CD4-positive, alpha-beta T cell treated with Interleukin-2 at 100 ng/mL for 4 hours (primary cell): ENCODE measurements around the gene LHPP.

Experiments
- DNase-seq: peaks from one replicate; pipeline ENCODE4 v3.0.0-alpha.2; 2020; ENCODE audit warnings: low spot score

The LHPP gene

DNA sequence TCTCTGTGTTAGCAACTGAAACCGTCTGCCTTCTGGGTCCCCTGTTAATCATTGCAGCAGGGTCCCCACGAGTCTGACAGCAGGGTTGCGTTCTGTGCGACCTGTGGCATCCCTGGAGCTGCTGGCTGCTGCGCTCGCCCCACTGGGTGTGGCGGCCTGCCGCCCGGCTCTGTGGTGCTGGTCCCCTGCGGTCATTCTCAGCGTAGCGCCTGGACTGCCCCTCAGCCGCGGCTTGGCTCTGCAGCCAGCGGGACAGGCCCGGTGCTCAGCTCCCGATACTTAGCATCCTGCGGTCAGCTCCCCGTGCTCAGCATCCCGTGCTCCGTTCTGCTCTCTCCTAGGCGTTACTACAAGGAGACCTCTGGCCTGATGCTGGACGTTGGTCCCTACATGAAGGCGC is 35.0 kb downstream of the LHPP start:
- DNase-seq: no peak

DNA sequence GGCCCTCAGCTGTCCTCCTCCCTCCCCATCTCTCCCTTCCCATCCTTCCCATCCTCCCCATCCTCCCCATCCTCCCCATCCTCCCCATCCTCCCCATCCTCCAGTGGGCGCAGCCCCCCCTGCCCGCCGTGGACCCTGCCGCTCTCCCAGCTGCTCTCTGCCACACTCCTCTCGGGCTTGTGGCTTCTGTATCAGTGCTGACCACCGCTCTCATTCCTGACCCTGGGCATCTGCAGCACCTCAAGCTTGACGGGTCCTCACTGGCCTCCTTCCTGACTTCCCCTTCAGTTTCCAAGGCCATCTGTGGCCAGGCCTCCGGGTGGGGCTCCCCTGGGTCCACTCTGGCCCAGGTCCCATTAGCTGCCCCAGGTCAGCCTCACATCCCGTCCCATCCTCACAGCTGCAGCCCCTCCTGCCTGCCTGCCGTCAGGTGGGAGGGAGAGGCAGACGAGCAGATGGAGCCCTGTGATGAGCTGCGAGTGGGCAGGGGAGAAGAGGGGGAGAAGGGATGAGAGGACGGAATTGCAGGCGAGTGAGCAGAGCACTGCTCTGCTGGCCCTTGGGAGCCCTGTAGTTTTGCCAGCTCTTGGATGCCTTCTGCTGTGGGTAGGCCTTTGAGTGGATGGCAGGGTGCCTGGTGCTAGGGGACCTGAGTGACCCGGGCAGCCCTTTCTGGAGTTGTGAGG is 35.7 kb downstream of the LHPP start:
- DNase-seq: no peak

DNA sequence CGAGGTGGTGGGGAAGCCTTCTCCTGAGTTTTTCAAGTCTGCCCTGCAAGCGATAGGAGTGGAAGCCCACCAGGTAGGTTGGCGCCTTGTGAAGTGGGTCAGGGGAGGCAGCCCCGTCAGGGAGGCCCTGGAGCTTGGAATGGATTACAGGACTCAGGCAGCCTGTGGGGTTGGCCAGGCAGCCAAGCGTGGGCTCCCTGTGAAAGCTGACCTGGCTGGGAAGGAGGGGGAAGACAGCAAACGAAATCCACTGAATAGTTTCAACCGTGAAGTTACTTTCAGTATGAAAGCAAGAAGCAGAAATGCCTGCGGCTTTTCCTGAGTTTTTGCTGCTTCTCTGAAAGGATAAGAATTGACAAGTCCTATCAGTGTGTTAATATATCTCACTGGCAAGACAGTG is 36.4 kb downstream of the LHPP start:
- no peak for DNase-seq

DNA sequence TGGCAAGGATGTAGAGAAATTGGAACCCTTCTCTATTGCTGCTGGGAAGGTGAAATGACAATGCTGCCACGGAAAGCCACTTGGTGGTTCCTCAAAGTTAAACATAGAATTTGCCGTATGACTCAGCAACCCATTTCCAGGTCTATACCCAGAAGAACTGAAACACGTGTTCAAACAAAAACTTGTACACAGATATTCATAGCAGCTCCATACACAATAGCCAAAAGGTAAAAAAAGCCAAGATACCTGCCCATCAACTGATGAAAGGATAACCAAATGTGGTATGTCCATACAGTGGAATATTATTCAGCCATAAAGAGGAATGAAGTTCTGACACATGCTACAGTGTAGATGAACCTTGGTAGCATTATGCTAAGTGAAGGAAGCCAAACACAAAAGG is 39.1 kb downstream of the LHPP start:
- DNase-seq: no peak

DNA sequence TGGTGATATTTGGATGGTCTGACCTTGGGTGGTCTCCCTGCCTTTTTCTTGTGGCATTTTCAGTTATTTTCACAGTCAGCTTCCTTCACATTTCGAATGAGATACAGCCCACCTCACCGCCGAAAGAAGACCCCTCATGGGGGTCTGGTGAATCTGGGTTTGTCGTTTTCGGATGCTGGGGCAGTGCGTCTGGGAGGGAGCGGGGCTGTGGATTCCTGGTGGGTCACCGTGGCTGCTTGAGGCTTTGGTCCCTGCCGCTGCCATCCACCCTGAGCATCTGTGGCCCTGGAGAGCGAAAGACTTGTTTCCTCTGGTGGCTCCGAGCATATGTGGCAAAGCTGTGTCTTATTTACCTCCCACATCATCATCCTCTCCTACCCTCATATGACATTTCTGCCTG is 43.1 kb downstream of the LHPP start:
- no peak for DNase-seq

DNA sequence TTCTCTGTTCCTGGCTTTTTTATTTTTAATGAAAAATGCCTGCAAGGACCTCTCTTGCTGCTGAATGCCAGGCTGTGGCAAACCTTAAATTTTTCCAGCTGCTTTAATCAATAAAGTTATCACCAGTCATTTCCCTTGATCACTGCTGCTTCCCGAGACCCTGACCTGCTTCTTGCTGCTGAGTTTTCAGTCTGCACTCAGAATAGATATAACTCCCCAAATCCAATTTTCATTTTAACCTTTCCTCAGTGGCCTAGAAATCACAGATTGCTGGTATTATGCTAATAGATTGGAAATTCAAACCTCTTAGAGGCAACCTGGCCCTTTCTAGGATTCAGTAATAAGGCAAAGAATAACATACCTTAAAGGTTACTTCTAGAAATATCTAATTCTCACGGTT is 43.7 kb downstream of the LHPP start:
- DNase-seq: no peak

DNA sequence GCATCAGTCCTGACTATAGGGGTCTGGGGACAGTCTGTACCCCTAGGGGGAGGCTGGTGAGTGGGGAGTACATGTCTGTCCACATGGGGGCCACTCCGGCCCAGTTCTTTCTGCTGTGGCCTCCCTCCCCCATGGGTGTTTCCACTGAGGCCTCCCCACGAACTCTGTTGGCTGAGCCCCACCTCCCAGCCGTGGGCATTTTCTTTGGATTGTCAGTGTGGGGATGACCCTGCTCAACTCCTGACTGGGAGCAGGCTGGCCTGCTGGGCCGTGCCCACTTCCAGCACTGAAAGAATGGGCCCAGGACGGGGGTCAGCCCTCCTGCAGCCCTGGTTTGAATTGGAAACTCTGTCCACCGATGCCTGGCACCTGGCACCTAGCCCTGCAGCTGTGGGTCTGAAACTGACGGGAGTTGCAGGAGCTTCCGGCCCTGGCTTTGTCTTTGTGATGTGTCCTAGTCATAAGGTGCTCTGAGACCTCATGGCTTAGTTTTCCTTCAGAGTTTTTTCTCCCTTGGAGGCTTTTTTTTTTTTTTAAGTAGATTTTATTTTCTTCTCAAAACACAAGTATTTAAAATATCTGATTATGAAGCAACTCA is 46.5 kb downstream of the LHPP start:
- no peak for DNase-seq

DNA sequence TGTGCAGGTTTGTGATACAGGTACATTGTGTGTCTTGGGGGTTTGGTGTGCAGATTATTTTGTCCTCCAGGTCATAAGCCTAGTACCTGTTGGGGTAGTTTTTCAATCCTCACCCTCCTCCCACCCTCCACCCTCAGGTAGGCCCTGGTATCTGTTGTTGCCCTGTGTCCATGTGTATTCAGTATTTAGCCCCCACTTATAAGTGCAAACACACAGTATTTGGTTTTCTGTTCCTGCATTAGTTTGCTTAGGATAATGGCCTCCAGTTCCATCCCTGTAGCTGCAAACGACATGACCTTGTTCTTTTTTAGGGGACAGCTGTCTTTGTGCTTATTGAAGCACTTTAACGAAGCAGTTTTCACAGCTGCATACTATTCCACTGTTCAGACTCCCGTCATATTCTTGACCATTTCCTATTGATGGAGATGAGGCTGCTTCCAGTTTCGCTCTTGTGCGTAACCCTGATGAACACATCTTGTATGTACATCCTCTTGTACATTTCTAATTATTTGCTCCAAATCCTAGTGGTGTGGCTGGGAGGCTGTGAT is 47.4 kb downstream of the LHPP start:
- no peak for DNase-seq

DNA sequence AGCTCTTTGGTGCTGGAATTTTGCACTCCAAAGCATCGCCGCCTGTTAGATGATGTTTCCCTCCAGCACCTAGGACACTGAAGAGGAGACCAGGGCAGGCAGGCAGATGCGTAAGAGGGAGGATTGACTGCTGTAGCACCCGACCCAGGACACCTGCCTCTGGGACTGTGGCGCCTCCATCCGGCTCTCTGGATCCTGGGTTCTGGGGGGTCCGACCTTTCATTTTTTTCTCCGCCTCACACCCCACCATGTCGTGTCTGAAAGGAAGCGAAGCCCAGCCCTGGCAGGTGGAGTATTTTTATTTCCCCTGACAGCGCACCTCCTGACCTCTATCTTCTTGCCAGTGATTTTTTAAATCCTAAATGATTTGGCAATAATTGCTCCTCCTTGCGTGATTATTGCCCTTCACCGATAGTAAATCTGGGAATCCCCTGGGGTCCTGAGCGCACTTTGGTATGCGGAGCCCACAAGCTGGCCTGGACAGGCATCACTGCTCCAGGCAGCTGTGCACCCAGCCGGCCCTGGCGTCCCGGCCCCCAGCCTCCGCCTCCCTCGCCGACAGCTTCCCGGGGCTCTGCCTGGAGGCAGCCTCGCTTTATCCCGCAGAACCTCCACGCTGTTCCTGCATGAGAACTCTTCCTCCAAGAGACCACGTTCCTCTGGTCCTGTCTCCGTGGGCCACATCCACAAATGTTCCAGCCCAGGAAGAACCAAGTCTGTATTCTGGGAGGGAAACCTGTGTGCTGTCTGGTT is 48.4 kb downstream of the LHPP start:
- no peak for DNase-seq

DNA sequence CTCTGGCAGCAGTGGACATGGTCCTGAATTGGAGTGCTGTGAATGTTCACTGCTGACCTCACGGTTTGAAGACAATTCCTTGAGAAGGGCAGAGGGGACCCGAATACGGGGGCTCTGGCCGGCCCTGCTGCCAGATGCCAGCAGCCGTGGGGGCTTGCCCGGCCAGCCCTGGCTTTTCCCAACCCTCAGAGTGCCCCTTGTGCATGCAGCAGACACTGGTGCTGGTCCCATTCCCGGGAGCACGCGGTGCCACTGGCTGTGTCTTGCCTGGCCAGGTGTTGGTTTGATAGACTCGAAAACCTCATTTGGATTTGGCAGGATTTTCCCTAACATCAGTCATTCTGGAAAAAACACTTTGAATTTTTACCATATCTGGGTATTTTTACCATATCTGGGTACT is 49.1 kb downstream of the LHPP start:
- DNase-seq: no peak

DNA sequence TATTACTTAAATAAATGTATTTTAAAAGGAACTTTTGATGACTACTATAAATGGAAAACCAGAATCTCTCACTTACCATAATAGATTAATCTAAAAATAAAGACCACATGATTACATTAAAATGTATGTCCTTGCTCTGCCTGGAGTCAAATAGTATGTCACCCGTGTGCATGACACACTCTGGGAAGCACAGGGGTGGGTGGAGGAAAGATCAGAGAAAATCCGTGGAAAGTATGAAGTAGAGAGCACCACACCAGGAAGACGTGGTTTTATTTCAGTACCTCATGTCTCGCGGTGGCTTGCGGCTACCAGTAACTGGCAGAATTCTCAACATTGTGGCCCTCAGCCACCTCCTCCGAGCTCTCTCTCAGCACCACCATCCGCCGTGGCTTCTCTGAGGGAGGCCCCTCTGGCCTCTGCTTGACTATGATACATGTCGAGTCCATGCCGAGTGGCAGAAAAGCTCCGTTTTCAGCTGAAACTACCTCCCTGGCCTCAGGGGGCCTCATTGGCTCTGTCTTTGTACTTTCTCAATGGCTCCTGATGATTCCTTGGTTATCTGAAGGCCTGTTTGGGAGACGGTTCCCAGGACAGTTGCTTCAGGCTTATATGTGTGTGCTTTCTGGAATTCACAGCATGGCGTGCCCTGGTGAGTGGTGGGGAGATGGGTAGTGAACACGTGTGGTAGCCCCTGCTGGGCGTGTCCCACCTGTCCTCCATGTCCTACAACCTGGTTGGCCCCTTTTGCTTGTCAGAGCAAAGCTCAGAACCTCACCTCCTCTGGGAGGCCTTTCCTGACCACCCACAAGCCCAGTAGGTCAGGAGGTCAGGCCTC is 49.8 kb downstream of the LHPP start:
- DNase-seq: no peak

DNA sequence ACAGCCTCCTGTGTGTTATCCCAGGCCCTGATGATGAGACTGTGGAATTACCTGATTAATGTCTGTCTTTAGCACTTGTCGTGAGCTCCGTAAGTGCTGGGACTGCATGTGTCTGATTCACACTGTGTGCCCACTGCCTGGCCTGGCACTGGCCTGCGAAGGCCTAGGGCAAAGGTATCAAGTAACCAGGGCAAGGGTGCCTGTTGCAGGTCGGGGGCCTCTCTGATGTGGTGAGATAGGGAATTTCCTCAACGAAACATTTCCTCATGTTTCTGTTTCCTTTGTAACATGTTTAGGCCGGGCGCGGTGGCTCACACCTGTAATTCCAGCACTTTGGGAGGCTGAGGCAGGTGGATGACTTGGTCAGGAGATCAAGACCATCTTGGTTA is 50.4 kb downstream of the LHPP start:
- DNase-seq: no peak

DNA sequence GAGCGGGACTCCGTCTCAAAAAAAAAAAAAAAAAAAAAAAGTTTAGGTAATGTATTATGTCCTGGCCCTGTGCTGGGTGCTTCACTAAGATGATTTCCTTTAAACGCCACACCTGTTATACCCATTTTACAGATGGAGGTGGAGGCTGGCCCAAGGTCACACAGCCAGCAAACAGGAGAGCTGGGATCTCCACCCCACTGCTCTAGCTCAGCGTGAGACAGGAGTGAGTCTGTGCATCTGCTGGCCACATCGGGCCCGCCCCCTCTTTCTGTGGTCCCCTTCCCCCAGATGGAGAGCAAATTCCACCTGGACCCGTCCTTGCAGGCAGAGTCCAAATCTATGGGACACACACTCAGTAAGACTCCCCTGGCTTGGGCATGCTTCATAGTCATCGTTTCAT is 51.0 kb downstream of the LHPP start:
- DNase-seq: no peak

DNA sequence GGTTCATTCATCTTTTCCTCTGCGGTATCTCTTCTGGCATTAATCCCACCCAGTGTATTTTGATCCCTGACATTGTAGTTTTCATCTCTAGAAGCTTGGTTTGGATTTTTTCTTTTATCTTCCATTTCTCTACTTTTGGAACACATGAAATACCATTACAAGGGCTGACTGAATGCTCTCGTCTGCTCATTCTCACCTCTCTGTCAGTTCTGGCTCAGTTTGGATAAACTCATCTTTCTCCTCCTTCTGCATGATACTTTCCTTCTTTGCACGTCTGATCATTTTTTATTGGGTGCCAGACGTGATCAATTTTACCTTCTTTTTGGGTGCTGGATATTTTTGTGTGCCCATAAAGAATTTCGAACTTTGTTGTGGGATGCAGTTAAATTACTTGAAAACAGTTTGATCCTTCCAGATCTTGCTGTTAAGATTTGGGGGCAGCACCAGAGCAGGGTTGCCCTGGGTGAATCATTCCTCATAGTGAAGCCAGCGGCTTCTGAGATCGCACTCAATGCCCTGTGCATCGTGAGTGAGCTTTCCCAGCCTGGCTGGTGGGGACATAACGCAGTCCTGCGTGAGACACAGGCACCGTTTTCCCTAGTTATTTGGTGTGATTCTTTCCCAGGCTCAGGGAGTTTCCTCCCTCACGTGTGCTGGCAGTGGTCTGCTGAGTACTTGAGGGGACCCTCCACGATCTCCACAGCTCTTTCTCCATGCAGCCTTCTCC is 53.8 kb downstream of the LHPP start:
- no peak for DNase-seq

DNA sequence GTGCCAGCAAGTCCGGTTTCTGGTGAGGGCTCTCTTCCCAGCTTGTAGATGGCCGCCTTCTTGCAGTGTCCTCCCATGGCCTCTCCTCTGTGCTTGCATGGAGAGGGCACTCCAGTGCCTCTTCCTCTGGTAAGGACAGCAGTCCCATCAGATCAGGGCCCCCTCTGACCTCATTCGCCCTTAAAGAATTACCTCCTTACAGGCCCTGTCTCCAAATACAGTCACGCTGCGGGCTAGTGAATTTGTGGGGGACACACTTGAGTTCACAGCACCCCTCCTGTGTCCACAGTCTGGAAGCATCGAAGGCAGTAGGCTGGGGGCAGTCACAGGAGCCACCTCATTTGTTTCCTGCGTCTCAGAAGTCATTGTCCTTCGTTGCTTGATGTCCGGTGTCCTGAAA is 54.6 kb downstream of the LHPP start:
- no peak for DNase-seq

DNA sequence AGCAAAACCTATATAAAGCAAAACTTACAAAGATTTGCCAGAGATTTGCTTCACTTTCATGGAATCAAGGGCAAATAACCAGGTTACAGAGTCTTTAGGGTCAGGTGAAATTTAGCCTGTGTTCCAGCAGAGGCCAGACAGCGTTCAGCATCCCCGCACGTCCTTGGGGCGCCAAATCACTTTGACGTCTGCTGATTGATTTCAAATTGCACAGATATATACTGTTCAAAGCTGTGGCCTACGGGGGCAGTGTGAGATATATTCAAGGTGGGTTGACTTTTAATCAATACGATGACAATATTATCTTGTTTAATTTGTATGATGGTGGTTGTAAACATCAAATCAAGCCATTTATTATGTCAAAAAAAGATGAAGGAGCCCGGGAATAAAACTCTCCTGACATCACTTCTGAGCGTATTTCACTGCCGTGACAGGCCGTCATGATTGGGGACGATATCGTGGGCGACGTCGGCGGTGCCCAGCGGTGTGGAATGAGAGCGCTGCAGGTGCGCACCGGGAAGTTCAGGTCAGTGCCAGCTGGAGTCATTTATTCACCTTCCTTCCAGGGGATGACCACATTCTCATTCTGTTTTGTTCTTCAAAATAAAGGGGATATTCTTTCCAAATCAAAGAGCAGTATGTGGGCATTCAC is 55.2 kb downstream of the LHPP start:
- no peak for DNase-seq

DNA sequence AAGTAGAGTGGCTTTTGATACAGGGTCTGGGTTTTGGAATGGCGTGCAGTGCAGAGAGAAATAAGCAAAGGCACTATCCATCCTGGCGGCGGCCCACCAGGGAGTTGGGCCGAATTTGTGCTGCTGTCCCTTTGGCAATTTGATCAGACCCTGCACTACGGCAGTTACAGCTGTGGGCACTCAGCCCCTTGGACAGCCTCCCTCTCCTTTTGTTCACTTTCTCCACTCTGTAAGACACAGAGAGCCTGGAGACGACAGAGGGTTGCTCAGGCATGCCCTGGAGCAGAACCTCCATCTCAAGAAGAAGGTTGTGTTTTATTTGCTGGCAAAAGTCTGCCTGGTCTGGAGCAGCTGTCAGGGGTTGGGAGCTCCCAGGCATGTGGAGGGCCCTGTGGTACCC is 55.8 kb downstream of the LHPP start:
- DNase-seq: no peak

DNA sequence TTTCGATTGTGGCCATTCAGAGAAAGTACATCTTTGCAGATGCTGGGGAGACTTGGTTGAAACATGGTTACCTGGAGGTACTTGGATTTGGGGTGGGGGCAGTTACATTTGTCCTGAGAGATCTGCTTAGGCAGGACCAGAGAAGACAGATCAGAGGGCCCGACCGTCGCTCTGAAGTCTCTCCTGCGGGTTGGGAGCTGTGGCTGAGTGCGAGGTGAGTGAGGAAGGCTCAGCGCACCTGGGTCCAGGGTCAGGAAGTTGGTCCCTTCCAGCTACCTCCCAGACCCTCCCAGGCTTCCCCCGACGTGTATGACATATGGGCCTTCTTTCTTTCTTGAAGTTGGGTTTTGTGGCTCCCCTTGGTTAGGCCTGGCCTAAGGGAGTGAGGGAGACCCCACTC is 56.3 kb downstream of the LHPP start:
- no peak for DNase-seq

DNA sequence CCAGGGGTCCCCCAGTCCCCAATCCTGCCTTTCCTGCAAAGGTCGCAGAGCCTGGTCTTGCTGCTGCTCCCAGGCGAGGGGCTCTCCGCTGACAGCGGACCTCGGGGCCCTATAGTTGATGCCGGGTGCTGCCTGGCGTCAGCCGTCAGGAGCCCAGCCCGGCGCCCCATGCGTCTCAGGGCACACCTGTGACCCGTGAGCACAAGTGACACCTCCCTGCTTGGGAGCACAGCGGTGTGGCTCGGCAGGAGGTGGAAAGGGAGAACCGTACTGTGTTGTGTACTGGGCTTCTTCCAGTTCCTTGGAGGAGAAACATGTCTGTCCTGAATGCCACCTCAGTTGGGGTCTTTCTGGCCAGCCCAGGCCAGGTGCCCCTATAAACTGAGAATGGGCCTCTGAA is 56.7 kb downstream of the LHPP start:
- no peak for DNase-seq

DNA sequence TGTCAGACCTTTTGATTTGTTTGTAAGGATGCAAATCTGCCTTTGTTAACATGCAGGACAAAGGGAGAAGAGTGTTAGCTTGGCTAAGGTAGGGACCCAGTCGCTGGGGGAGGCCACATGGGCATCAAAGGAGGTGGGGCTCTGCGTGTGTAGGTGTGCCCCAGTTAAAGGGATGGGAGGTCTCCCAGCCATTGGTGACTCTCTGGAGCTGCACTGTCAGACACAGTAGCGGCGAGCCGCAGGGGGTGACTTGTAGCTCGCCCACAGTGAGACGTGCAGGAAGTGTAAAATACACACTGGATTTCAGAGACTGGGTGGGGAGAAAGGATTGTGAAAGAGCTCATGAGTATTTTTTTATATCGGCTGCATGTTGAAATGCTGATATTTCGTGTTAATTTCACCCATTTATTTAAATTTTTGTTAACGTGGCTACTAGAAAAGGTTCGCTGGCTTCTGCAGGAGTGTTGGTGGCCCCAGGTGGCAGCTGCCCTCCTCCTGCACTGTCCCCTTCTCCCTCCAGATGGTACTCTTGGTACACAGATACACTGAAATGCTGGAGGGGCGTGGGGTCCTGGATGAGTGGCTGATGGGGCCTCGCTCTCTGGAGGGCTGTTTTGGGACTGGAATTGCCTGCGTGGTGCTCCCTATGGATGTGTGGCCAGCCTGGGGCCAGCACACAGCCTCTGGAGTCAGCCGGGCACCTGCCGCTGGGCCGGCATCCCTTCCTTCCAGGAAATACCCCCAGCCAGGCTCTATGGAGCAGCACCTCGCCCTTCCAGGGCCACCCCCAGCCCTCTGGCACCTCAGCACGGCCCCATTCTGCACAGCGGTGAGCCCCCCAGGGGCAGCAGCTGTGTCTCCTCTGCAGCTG is 59.2 kb downstream of the LHPP start:
- DNase-seq: no peak
